NCI-H1930 (cell line): ENCODE data around the gene ZZZ3.
"Not testable (repeated sequence)": the region's sequence is repeated elsewhere in the genome, so short reads cannot be mapped to it uniquely, and the experiment has no call there.

Source experiments
- DNase-seq, 2 experiments: peaks; one replicate each; lab custom pipeline; 2025; lab: John Stamatoyannopoulos, UW

The ZZZ3 gene

DNA sequence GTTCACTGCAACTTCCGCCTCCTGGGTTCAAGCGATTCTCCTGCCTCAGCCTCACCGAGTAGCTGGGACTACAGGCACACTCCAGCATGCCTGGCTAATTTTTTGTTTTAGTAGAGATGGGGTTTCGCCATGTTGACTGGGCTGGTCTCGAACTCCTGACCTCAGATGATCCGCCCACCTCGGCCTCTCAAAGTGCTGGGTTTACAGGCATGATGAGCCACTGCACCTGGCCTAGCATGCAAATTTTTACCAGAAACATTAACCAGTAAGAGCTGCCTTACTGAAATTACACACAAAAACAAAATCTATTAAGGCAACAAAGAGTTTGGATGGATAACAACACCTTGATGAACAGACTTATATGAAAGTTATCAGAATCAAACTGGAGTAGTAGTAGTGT is 12.1 kb downstream of the ZZZ3 start:
- DNase-seq = no peak

DNA sequence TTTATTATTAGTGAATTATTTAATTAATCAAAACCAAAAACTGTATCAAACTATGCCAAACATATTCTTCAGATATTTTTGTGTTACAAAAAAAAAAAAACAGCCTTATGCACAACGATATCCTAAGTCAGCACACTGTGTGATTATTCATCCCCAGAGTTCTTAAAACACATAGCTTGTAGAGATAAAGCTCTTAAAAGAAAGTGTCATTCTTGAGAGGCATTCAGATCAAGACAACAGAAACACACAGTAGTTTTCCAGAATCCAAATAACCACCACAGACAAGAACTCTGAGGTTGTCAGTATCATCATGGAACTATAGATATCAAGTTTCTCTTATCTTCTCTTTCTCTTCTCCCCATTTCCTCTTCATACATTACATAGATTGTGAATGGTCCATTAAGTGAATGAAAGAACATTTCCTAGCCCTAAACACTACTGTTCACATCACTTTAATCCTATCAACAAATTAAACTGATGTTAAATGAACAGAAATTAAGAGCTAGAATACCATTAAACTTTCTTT is 13.5 kb downstream of the ZZZ3 start:
- no peak for DNase-seq

DNA sequence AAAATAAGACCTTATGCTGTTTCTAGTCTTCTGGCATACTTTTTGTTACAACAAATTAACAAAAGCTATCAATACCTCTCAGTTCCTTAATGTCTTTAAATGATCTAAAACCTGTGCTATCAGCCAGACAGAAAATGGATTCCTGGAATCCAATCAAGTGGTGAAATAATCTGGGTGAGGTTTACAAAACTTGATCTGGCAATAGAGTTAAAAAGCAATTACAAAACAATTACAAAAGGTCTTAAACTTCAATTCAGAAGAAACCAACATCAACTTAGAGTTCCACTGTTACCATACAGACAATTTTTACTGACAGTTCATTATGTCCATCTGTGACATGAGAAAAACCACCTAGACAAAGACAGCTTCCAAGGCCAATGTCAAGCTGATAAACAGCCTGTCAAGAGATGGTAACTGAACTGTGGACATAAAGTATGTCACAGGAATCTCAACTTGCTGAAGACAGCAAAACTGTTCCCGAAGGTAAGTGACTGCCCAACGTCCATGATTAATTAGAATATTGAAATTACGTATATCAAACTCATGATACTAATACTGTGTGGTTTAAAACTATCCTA is 17.4 kb downstream of the ZZZ3 start:
- no peak for DNase-seq

DNA sequence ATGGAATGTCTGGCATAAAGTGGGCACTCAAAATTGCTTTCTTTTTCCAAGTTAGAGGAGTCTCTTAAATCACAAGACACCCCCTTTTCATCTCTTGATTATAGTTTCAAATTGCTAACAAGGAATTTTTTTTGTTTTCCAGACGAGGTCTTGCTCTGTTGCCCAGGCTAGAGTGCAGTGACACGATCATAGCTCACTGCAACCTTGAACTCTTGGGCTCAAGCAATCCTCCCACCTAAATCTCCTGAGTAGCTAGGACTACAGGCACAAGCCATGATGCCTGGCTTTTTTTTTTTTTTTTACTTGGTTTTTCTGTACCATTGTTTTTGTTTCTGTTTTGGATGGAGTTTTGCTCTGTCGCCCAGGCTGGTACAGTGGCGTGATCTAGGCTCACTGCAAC is 20.8 kb downstream of the ZZZ3 start:
- DNase-seq = no peak

DNA sequence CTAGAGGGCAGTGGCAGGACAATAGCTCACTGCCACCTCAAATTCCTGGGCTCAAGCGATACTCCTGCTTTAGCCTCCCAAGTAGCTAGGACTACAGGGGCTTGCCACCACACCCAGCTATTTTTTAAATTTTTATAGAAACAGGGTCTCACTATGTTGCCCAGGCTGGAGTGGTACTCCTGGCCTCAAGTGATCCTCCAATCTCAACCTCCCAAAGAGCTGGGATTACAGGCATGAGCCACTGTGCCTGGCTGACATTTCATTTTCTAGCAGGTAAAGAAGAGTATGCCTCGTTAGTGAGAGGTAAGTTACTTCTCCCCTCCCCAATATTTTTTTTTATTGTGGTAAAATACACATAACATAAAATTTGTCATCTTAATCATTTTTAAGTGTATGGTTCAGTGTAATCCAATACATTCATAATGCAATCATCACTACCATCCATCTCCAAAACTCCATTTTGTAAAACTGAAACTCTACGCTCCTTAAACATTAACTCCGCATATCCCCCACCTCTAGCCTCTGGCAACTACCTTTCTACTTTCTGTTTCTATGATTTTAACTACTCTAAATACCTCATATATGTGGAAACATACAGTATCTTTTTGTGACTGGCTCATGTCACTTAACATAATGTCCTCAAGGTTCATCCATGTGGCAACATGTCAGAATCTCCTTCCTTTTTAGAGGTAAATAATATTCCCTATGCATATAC is 22.4 kb downstream of the ZZZ3 start:
- DNase-seq = no peak

DNA sequence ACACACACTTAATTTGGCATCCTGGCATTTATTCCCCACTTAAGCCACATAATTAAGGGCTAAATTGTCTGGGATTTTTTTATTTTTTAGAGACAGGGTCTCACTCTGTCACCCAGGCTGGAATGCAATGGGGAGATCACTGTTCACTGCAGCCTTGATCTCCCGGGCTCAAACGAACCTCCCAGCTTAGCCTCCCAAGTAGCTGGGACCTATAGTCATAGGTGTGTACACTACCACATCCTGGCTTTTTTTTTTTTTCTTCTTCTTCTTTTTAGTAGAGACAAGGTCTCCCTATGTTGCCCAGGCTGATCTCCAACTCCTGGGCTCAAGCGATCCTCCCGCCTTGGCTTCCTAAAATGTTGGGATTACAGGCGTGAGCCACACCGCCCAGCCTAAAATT is 24.2 kb downstream of the ZZZ3 start:
- no peak for DNase-seq

DNA sequence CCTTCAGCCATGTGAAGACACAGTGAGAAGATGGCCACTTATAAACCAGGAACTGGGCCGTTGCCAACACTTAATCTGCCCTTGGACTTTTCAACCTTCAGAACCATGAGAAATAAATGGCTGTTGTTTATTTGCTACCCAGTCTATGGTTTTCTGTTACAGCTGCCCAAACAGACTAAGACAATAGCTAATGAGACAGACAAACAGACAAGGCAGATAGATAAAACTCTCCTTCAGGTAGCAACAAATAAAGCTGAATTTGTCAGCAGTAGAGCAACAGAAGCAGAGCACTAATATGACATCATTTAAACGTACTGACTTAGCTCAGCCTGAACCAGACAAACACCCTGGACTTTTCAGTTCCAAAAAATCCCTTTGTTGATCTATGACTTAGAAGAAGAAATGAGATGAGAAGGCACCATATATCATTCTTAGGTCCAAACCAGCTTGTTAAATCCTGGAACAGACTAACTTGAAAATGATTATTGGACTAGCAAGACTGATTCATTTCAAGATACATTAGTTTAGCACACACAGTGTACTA is 27.0 kb downstream of the ZZZ3 start:
- peak; percentile 88 to 98 for DNase-seq

DNA sequence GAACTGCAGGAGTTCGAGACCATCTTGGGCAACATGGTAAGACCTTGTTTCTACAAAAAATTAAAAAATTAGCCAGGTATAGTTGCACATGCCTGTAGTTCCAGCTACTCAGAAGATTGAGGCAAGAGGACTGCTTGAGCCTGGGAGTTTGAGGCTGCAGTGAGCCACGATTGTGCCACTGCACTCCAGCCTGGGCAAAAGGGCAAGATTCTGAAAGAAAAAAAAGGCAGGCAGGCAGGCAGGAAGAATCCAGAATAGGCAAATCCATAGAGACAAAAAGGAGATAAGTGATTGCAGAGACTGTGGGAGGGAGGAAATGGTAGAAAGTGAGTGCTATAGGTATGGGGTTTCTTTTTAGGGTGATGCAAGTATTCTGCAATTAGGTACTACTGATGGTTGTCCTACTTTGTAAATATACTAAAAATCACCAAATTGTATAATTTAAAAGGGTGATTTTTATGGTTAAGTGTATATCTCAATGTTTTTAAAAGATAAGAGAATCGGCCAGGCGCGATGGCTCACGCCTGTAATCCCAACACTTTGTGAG is 29.4 kb downstream of the ZZZ3 start:
- no peak for DNase-seq

DNA sequence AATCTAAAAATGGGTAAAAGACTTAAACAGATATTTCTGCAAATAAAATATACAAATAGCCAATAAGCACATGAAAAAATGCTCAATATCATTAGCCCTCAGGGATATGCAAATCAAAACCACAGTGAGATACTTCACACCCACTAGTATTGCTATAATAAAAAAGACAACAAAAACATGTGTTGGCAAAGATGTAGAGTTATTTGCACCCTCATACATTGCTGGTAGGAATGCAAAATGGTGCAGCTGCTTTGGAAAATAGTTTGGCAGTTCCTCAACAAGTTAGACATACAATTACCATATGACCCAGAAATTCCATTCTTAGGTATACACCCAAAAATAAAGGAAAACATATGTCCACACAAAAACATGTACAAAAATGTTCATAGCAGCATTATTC is 30.2 kb downstream of the ZZZ3 start:
- DNase-seq = no peak

DNA sequence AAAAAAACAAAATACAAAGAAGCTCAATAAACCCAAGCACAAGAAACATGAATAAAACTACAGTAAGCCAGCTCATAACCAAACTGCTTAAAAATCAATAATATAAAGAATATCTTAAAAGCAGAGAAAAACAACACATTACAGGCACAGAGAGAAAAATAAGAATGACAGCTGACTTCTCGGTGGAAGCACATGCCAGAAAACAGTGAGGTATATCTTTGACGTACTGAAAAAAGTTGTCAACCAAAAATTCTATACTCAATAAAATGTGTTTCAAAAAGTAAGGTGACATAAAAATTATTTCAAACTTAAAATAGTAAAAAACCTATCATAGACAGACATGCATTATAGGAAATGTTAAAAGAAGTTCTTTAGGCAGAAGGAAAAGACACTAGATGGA is 33.3 kb downstream of the ZZZ3 start:
- no peak for DNase-seq

DNA sequence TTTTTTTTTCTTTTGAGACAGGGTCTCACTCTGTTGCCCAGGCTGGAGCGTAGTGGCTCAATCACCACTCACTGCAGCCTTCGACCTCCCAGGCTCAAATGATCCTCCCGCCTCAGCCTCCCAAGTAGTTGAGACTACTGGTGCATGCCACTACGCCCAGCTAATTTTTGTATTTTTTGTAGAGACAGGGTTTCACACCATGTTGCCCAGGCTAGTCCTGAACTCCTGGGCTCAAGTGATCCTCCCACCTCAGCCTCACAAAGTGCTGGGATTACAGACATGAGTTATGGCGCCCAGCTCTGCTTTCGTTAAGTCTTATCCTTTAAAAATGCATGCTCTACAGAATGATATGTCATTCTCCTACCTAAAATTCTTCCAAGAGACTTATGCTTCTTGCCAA is 36.2 kb downstream of the ZZZ3 start:
- DNase-seq = not testable (repeated sequence)

DNA sequence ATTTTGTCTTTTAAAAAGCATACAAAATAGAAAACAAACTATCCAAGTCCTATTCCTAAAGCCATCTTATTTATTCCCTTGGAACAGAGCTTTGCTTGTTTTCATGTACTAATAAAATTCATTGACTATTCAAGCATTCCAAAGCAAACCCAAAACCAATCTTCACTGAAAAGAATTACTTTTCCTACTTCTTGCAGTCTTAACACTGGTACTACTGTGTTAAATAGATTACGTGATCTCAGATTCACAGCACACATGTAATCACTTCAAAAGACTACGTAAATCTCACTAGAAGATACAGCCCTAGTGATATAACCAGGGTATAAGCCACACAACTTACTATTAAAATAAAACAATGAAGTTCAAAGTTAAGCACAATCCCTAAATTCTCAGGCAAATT is 39.0 kb downstream of the ZZZ3 start:
- no peak for DNase-seq

DNA sequence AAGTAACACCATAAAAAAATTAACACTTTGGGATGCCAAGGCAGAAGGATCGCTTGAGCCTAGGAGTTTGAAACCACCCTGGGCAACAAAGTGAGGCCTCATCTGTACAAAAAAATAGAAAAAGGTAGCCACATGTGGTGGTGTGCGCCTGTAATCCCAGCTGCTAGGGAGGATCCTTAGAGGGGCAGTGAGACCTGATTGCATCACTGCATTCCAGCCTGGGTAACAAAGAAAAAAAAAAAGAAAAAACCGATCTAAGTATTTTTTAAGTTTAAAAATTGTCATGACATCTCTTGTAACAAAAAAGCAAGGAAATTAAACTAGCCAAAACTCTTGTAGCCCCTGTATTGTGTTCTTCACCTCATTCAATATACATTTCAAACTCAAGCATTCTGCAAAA is 39.5 kb downstream of the ZZZ3 start:
- no peak for DNase-seq

DNA sequence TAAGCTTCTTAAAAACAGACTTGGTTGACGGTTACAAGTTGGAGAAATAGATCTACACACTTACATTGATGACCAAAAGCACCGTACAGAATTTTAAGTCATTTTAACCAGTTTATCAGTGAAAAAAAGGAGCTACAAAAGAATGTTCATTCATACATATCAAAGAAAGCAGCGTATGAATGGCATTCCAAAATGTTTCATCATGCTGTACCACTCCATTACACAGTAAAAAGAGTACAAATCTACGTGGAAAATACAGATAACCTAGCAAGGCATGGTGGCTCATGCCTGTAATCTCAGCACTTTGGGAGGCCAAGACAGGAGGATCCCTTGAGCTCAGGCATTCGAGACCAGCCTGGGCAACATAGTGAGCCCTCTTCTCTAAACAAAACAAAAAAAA is 40.3 kb downstream of the ZZZ3 start:
- no peak for DNase-seq

DNA sequence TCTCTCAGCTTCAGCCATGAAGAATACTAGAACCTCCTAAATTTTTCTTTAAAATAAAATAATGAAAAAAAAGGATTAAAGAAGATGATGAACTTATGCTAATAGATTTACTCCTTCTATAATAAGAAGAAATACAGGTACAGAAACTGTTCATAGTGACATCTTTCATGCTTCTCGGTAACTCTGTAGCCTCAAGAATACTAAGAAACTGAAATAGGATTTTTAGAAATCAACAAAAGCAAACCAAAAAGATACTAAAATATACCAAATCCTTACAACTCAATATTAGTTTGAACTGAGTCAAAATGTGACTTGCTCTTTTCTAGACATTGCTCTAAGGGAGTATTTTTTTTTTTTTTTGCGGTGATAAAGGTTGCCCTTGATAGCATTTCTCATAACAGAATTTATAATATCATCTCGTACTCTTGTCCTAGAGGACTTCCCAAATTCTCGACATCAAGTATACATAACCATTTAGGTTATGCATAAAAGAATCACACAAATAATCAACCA is 42.8 kb downstream of the ZZZ3 start:
- DNase-seq = no peak

DNA sequence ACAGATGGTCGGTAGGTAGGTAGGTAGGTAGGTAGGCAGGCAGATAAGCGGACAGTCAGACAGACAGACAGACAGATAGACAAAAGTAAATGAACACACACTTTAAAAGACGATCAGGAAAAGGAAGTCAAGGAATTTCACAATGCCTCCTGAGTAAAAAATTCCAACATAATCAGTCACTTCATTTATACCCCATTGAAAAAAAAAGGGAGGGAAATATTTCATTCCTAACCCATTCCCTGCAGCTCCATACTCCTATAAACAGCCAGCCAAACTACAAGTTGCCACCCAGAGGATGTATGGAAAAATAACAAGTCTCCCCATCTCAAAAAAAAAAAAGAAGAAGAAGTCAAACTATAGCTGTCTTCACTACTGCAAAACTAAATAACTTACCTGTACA is 43.4 kb downstream of the ZZZ3 start:
- DNase-seq = no peak

DNA sequence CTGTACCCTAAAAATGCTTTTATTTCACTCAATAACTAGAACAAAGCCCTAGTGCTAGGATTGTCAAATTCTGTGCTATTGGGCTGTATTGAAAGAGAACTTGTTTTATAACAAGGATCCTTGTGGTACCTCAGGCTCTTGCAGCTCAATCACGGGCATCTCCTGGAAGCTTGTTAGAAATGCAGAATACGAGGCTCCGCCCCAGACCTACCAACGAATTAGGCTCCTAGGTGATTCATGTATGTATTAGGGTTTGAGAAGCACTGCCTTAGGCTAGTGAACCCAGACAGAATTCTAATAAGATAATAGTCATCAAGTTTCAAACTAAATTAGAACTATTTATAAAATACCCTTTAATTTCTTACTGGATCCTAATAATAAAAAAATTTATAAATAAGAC is 45.6 kb downstream of the ZZZ3 start:
- DNase-seq = no peak
